H9 (cell line): ENCODE results near the gene RBMX2. TPM values are rescaled to one million over a fixed set of nuclear protein-coding genes. Genes with fewer than 3 reads are reported as not detected.

Source experiments
- DNase-seq: peaks from one replicate; pipeline ENCODE4 v3.0.0-alpha.2; 2017
- H2AFZ ChIP-seq: one replicate; pipeline ENCODE4 v1.6.1; 2013; ENCODE audit warnings: mild to moderate bottlenecking, low read length, control low read depth, moderate library complexity
- H2AK5ac ChIP-seq: 2 replicates; pipeline ENCODE4 v1.6.1; 2013; ENCODE audit warnings: low read length, control low read depth, mixed read lengths; ENCODE audit not compliant: insufficient read length
- H2BK120ac ChIP-seq: one replicate; pipeline ENCODE4 v1.6.1; 2013; ENCODE audit warnings: low read depth, mild to moderate bottlenecking, low read length, control low read depth, inconsistent platforms; ENCODE audit not compliant: poor library complexity, severe bottlenecking
- H2BK12ac ChIP-seq: 2 replicates; pipeline ENCODE4 v1.6.1; 2013; ENCODE audit warnings: low read length, control low read depth, mixed read lengths, low read depth; ENCODE audit not compliant: insufficient read length
- H2BK15ac ChIP-seq: 2 replicates; pipeline ENCODE4 v1.6.1; 2013; ENCODE audit warnings: low read depth, low read length, control low read depth
- H2BK20ac ChIP-seq: one replicate; pipeline ENCODE4 v1.6.1; 2013; ENCODE audit warnings: low read depth, mild to moderate bottlenecking, low read length, control low read depth, inconsistent platforms; ENCODE audit not compliant: poor library complexity, severe bottlenecking
- H2BK5ac ChIP-seq: 2 replicates; pipeline ENCODE4 v1.6.1; 2013; ENCODE audit warnings: low read length, control low read depth, mixed read lengths; ENCODE audit not compliant: insufficient read length
- H3K14ac ChIP-seq: 2 replicates; pipeline ENCODE4 v1.6.1; 2013; ENCODE audit warnings: low read length, control low read depth; ENCODE audit not compliant: insufficient read depth
- H3K18ac ChIP-seq: 2 replicates; pipeline ENCODE4 v1.6.1; 2013; ENCODE audit warnings: low read depth, mild to moderate bottlenecking, mixed read lengths, low read length, control low read depth; ENCODE audit not compliant: insufficient read length
- H3K23ac ChIP-seq: 2 replicates; pipeline ENCODE4 v1.6.1; 2013; ENCODE audit warnings: low read length, control low read depth, mixed read lengths, low read depth; ENCODE audit not compliant: insufficient read length
- H3K23me2 ChIP-seq: 2 replicates; pipeline ENCODE4 v1.6.1; 2013; ENCODE audit warnings: low read depth, mild to moderate bottlenecking, mixed read lengths, low read length, control low read depth; ENCODE audit not compliant: insufficient read length, poor library complexity, severe bottlenecking
- H3K27ac ChIP-seq: 2 replicates; pipeline ENCODE4 v1.5.1; 2013; ENCODE audit warnings: low read length, control low read depth, mixed read lengths, low read depth; ENCODE audit not compliant: insufficient read length
- H3K27me3 ChIP-seq: 2 replicates; pipeline ENCODE4 v1.6.1; 2013; ENCODE audit warnings: low read length, control low read depth, inconsistent platforms; ENCODE audit not compliant: insufficient read depth
- H3K4ac ChIP-seq: 2 replicates; pipeline ENCODE4 v1.6.1; 2013; ENCODE audit warnings: low read depth, mild to moderate bottlenecking, control low read depth, inconsistent platforms, low read length, moderate library complexity
- H3K4me1 ChIP-seq: 2 replicates; pipeline ENCODE4 v1.6.1; 2013; ENCODE audit warnings: low read length, control low read depth, inconsistent platforms; ENCODE audit not compliant: insufficient read depth
- H3K4me2 ChIP-seq: 2 replicates; pipeline ENCODE4 v1.6.1; 2013; ENCODE audit warnings: low read length, control low read depth, mixed read lengths; ENCODE audit not compliant: insufficient read length, insufficient read depth
- H3K56ac ChIP-seq: 2 replicates; pipeline ENCODE4 v1.6.1; 2013; ENCODE audit warnings: low read depth, mild to moderate bottlenecking, mixed read lengths, low read length, control low read depth; ENCODE audit not compliant: insufficient read length
- H3K79me1 ChIP-seq: 2 replicates; pipeline ENCODE4 v1.6.1; 2013; ENCODE audit warnings: low read depth, mild to moderate bottlenecking, moderate library complexity, low read length, control low read depth, inconsistent platforms; ENCODE audit not compliant: insufficient read depth, poor library complexity, severe bottlenecking
- H3K79me2 ChIP-seq: 2 replicates; pipeline ENCODE4 v1.6.1; 2013; ENCODE audit warnings: low read length, control low read depth, inconsistent platforms; ENCODE audit not compliant: insufficient read depth
- H3K9ac ChIP-seq: 2 replicates; pipeline ENCODE4 v1.6.1; 2013; ENCODE audit warnings: low read length, control low read depth, mixed read lengths; ENCODE audit not compliant: insufficient read length; ENCODE audit errors: extremely low read depth
- H3K9me3 ChIP-seq: one replicate; pipeline ENCODE4 v1.6.1; 2013; ENCODE audit warnings: low read depth, low read length, inconsistent platforms; ENCODE audit not compliant: control insufficient read depth
- H3T11ph ChIP-seq: one replicate; pipeline ENCODE4 v1.6.1; 2013; ENCODE audit warnings: mild to moderate bottlenecking, low read length, control low read depth, inconsistent platforms
- H4K20me1 ChIP-seq: one replicate; pipeline ENCODE4 v1.6.1; 2013; ENCODE audit not compliant: control insufficient read depth, insufficient read length, insufficient read depth
- H4K5ac ChIP-seq: 2 replicates; pipeline ENCODE4 v1.6.1; 2013; ENCODE audit warnings: low read depth, mild to moderate bottlenecking, mixed read lengths, low read length, control low read depth; ENCODE audit not compliant: insufficient read length
- H4K8ac ChIP-seq: replicated peaks from 2 replicates; pipeline ENCODE4 v1.6.1; 2013; ENCODE audit warnings: low read length, control low read depth, mixed read lengths, low read depth; ENCODE audit not compliant: insufficient read length
- H4K91ac ChIP-seq: 2 replicates; pipeline ENCODE4 v1.6.1; 2013; ENCODE audit warnings: low read depth, mild to moderate bottlenecking, moderate library complexity, mixed read lengths, low read length, control low read depth; ENCODE audit not compliant: insufficient read length
- H3K27ac Mint-ChIP-seq, 3 experiments: 2 replicates in 2 of 3; 3 replicates in 1 of 3; pipeline ENCODE4 v1.8.0; 2020 to 2021; ENCODE audit warnings: mixed read lengths in 3 of 3, mild to moderate bottlenecking in 1 of 3, moderate library complexity in 1 of 3
- H3K27me3 Mint-ChIP-seq: 2 replicates; pipeline ENCODE4 v1.8.0; 2021; ENCODE audit warnings: low read depth, mild to moderate bottlenecking, moderate library complexity, mixed read lengths
- H3K36me3 Mint-ChIP-seq, 3 experiments: 2 replicates in 2 of 3; 3 replicates in 1 of 3; pipeline ENCODE4 v1.8.0; 2020 to 2021; ENCODE audit warnings: low read depth in 3 of 3, mixed read lengths in 3 of 3; ENCODE audit not compliant: insufficient read depth in 1 of 3
- H3K4me1 Mint-ChIP-seq, 2 experiments: 2 replicates each; pipeline ENCODE4 v1.8.0; 2020; ENCODE audit warnings: mixed read lengths in 2 of 2
- H3K4me3 Mint-ChIP-seq, 2 experiments: 2 replicates in 1 of 2; 3 replicates in 1 of 2; pipeline ENCODE4 v1.8.0; 2020 to 2021; ENCODE audit warnings: mild to moderate bottlenecking in 2 of 2, mixed read lengths in 2 of 2, moderate library complexity in 1 of 2
- H3K9me3 Mint-ChIP-seq, 2 experiments: 2 replicates in 1 of 2; 3 replicates in 1 of 2; pipeline ENCODE4 v1.8.0; 2020; ENCODE audit warnings: mild to moderate bottlenecking in 2 of 2, mixed read lengths in 2 of 2, moderate library complexity in 1 of 2
- WGBS: extraction: QIAGEN DNeasy Blood & Tissue Kit; methylation state at CpG from one replicate; pipeline ENCODE4 v1.1.7; 2013; ENCODE audit warnings: missing lambda C conversion rate, low lambda C conversion rate, mixed read lengths; ENCODE audit not compliant: insufficient read length; ENCODE audit errors: extremely low coverage; 5-methylcytosine and 5-hydroxymethylcytosine counted together
- total RNA-seq: library from RNA; stranded (reverse); gene quantifications from 2 replicates; pipeline ENCODE4 v1.2.1, GENCODE V29; 2021
- TF ChIP-seq, protein P1 (sequence below): fragments of 200-600 bp; sonication (generic); conservative IDR thresholded peaks from 3 replicates; pipeline ENCODE4 v1.8.0; 2021; ENCODE audit warnings: antibody characterized with exemption, mild to moderate bottlenecking

The RBMX2 gene
- total RNA-seq, 1 experiment from 2014 or later, result 22.1 TPM

DNA sequence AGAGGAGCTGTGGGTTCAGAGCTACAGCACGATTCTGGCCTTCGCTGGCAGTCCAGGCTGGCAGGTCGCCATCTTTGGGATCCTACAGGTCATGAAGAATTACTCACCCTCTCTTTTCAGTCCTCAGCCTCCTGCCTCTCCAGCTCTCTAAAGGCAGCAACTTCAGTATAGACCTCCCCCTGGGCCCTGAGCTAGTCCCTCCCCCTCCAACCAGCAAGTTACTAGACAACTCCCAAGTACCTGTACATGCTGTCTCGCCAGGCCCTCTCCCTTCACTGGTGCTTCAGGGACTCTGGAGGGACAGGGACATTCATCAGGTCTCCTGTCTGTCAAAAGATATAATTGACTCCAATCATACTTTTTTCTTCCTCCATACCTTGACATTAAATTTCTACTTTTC, 16.3 kb upstream of the RBMX2 start, which contains the start of gene GPR119:
GPR119 (minus strand) TSS at position 155 of the 400 bp plus-strand sequence. CDS start 227 bp downstream, outside the sequence.
- H3K79me2 ChIP-seq, result no peaks in the 10 kb centered on the region
- no peak within 1 kb of the TSS for H3K27ac ChIP-seq
- H3K4ac ChIP-seq, result no peak within 1 kb of the TSS
- H3T11ph ChIP-seq, result no peak within 1 kb of the TSS
- no peaks in the 10 kb centered on the region for H3K23me2 ChIP-seq
- H3K56ac ChIP-seq, result no peak within 1 kb of the TSS
- H3K4me1 ChIP-seq, result no peaks in the 10 kb centered on the region
- H2AFZ ChIP-seq, result no peak within 1 kb of the TSS
- no peak within 1 kb of the TSS for H3K14ac ChIP-seq
- no CpG with 5 or more reads among the region's 4 CpGs for WGBS
- H2AK5ac ChIP-seq, result no peak within 1 kb of the TSS
- H3K4me3 Mint-ChIP-seq, result no peak within 1 kb of the TSS
- H2BK120ac ChIP-seq, result no peak within 1 kb of the TSS
- peaks cover 0 to 33% of the 10 kb centered on the region in 2 experiments; a peak in 3 of 5 replicates for H3K9me3 Mint-ChIP-seq
- H3K9ac ChIP-seq, result no peak within 1 kb of the TSS
- H3K4me2 ChIP-seq, result no peak within 1 kb of the TSS
- H3K9me3 ChIP-seq, result peaks cover 10% of the 10 kb centered on the region
- H4K20me1 ChIP-seq, result no peaks in the 10 kb centered on the region
- peaks cover 5% of the 10 kb centered on the region for H3K27me3 Mint-ChIP-seq
- no peak within 1 kb of the TSS for H2BK5ac ChIP-seq
- no peak within 1 kb of the TSS for H4K5ac ChIP-seq
- H2BK20ac ChIP-seq, result no peak within 1 kb of the TSS
- H3K79me1 ChIP-seq, result no peaks in the 10 kb centered on the region
- no peak within 1 kb of the TSS; a peak in 3 of 7 replicates for H3K27ac Mint-ChIP-seq
- H3K4me1 Mint-ChIP-seq, result no peaks in the 10 kb centered on the region
- TF ChIP-seq, protein P1, sequence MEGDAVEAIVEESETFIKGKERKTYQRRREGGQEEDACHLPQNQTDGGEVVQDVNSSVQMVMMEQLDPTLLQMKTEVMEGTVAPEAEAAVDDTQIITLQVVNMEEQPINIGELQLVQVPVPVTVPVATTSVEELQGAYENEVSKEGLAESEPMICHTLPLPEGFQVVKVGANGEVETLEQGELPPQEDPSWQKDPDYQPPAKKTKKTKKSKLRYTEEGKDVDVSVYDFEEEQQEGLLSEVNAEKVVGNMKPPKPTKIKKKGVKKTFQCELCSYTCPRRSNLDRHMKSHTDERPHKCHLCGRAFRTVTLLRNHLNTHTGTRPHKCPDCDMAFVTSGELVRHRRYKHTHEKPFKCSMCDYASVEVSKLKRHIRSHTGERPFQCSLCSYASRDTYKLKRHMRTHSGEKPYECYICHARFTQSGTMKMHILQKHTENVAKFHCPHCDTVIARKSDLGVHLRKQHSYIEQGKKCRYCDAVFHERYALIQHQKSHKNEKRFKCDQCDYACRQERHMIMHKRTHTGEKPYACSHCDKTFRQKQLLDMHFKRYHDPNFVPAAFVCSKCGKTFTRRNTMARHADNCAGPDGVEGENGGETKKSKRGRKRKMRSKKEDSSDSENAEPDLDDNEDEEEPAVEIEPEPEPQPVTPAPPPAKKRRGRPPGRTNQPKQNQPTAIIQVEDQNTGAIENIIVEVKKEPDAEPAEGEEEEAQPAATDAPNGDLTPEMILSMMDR, result no peak
- no peak within 1 kb of the TSS for H2BK15ac ChIP-seq
- no peak within 1 kb of the TSS for H4K8ac ChIP-seq
- H2BK12ac ChIP-seq, result no peak within 1 kb of the TSS
- H4K91ac ChIP-seq, result no peak within 1 kb of the TSS
- no peak within 1 kb of the TSS for H3K23ac ChIP-seq
- H3K18ac ChIP-seq, result no peak within 1 kb of the TSS
- H3K36me3 Mint-ChIP-seq, result peaks cover 0 to 8% (median 0%) of the 10 kb centered on the region in 3 experiments; a peak in 1 of 7 replicates
- no peaks in the 10 kb centered on the region for H3K27me3 ChIP-seq
- no peak for DNase-seq
